Ureter (tissue), 1 donor: ENCODE data around the gene ASXL1. TPM values are rescaled to one million over a fixed set of nuclear protein-coding genes. Genes with fewer than 3 reads are reported as not detected.
"Not testable (repeated sequence)": the region's sequence is repeated elsewhere in the genome, so short reads cannot be mapped to it uniquely, and the experiment has no call there.

Source experiments
- DNase-seq: peaks from one replicate; pipeline ENCODE4 v3.0.0-alpha.2; 2020; ENCODE audit warnings: low spot score
- total RNA-seq: library from RNA; stranded (reverse); gene quantifications from one replicate; pipeline ENCODE4 v1.2.4, GENCODE V29; 2023
- donor health status: DM: yes; HTN: yes; CAD: no.

Gene ASXL1
- total RNA-seq: 69.5 TPM

GRCh38 chr20:32357869-32358631, at the start of gene ASXL1:
Gene ASXL1, plus strand, starts transcription at chr20:32358331. Its CDS starts 445 bp downstream, at chr20:32358776.
- peak; percentile 97 for DNase-seq

GRCh38 chr20:32312718-32313424, 45.3 kb upstream of the ASXL1 start:
- DNase-seq: no peak

- DNase-seq: no peak
Observed at GRCh38 chr20:32314768-32315167, 43.4 kb upstream of the ASXL1 start.

- no peak for DNase-seq
Observed at GRCh38 chr20:32315399-32315798, 42.7 kb upstream of the ASXL1 start.

GRCh38 chr20:32315891-32316290, 42.2 kb upstream of the ASXL1 start:
- no peak for DNase-seq

GRCh38 chr20:32316667-32317066, 41.5 kb upstream of the ASXL1 start:
- no peak for DNase-seq

- DNase-seq: no peak
Observed at GRCh38 chr20:32319100-32319499, 39.0 kb upstream of the ASXL1 start.

- DNase-seq: no peak
Observed at GRCh38 chr20:32320305-32320704, 37.8 kb upstream of the ASXL1 start.

GRCh38 chr20:32321390-32321789, 36.7 kb upstream of the ASXL1 start:
- DNase-seq: no peak

GRCh38 chr20:32322260-32322659, 35.9 kb upstream of the ASXL1 start:
- DNase-seq: not testable (repeated sequence)

- not testable (repeated sequence) for DNase-seq
Observed at GRCh38 chr20:32323761-32324160, 34.4 kb upstream of the ASXL1 start.

GRCh38 chr20:32325706-32326503, 32.2 kb upstream of the ASXL1 start:
- no peak for DNase-seq

- no peak for DNase-seq
Observed at GRCh38 chr20:32326504-32326845, 31.7 kb upstream of the ASXL1 start.

- no peak for DNase-seq
Observed at GRCh38 chr20:32327087-32327681, 30.9 kb upstream of the ASXL1 start.

GRCh38 chr20:32329817-32330554, 28.1 kb upstream of the ASXL1 start:
- DNase-seq: no peak

- no peak for DNase-seq
Observed at GRCh38 chr20:32330555-32330897, 27.6 kb upstream of the ASXL1 start.

- no peak for DNase-seq
Observed at GRCh38 chr20:32332614-32333013, 25.5 kb upstream of the ASXL1 start.

- no peak for DNase-seq
Observed at GRCh38 chr20:32333181-32333987, 24.7 kb upstream of the ASXL1 start.

- peak; percentile 78 for DNase-seq
Observed at GRCh38 chr20:32333988-32334885, 23.9 kb upstream of the ASXL1 start.

GRCh38 chr20:32336918-32337347, 21.2 kb upstream of the ASXL1 start:
- no peak for DNase-seq
